Activated CD4-positive, alpha-beta T cell treated with anti-CD3 and anti-CD28 coated beads for 36 hours (primary cell): ENCODE data around the gene STIL. TPM values are rescaled to one million over a fixed set of nuclear protein-coding genes. Genes with fewer than 3 reads are reported as not detected.
A peak's percentile ranks its signal among the peaks of the same experiment; 100 is the strongest.
"Not testable (repeated sequence)": the region's sequence is repeated elsewhere in the genome, so short reads cannot be mapped to it uniquely, and the experiment has no call there.

Experiments used
- ATAC-seq: fragments of 200-7000 bp; cut with Tn5 transposase; one replicate; pipeline ENCODE4 v1.10.0; 2021; ENCODE audit warnings: mild to moderate bottlenecking, moderate library complexity
- CTCF ChIA-PET: fragments of 350-600 bp; sonication (Branson Sonifier 250); formaldehyde crosslinking; loops from one replicate; lab custom pipeline; 2021; ENCODE audit warnings: antibody characterized with exemption; lab: Charles Lee
- POLR2A ChIA-PET: fragments of 350-600 bp; sonication (Branson Sonifier 250); formaldehyde crosslinking; loops from one replicate; lab custom pipeline; 2021; ENCODE audit warnings: antibody characterized with exemption, inconsistent platforms; lab: Charles Lee
- DNase-seq: peaks from one replicate; pipeline ENCODE4 v3.0.0-alpha.2; 2020
- H3K27ac Mint-ChIP-seq: one replicate; pipeline ENCODE4 v1.8.0; 2021; ENCODE audit warnings: mixed read lengths
- H3K27me3 Mint-ChIP-seq: one replicate; pipeline ENCODE4 v1.8.0; 2021; ENCODE audit warnings: mixed read lengths
- H3K36me3 Mint-ChIP-seq: one replicate; pipeline ENCODE4 v1.8.0; 2021; ENCODE audit warnings: low read depth, mixed read lengths
- H3K4me1 Mint-ChIP-seq: one replicate; pipeline ENCODE4 v1.8.0; 2021; ENCODE audit warnings: mixed read lengths
- H3K4me3 Mint-ChIP-seq: one replicate; pipeline ENCODE4 v1.8.0; 2021; ENCODE audit warnings: mild to moderate bottlenecking, moderate library complexity, mixed read lengths
- H3K9me3 Mint-ChIP-seq: one replicate; pipeline ENCODE4 v1.8.0; 2021; ENCODE audit warnings: low read depth, mixed read lengths
- intact Hi-C, 2 experiments: fragments of 100-400 bp; cut with DNase I in 1 of 2; cut with micrococcal nuclease in 1 of 2; formaldehyde crosslinking; loops; one replicate each; pipeline versions ENCODE4 v1.14.2 to v1.15.1; 2022 to 2024; cut with DNase I, micrococcal nuclease
- total RNA-seq, 2 experiments: library from RNA; stranded (reverse); gene quantifications; one replicate each; pipeline ENCODE4 v1.2.3, GENCODE V29; 2021

The STIL gene
- total RNA-seq, 2 experiments from 2014 or later = 33.9 to 36.0 TPM

DNA sequence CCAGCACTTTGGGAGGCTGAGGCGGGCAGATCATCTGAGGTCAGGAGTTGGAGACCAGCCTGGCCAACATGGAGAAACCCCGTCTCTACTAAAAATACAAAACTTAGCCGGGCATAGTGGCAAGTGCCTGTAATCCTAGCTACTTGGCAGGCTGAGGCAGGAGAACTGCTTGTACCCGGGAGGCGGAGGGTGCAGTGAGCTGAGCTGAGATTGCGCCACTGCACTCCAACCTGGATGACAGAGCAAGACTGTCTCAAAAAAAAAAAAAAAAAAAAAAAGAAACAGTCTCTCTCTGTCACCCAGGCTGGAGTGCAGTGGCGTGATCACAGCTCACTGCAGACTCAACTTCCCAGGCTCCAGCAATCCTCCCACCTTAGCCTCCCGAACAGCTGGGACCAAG, 48.4 kb downstream of the STIL start:
- H3K4me3 Mint-ChIP-seq, H3K27ac Mint-ChIP-seq, H3K27me3 Mint-ChIP-seq, H3K9me3 Mint-ChIP-seq, ATAC-seq, intact Hi-C loops, DNase-seq, CTCF ChIA-PET, H3K4me1 Mint-ChIP-seq: not testable (repeated sequence)
- POLR2A ChIA-PET = interaction anchor here (0.7 kb wide), 1 partner anchor 85 kb away, joined by 4 read pairs; no protein-coding TSS in a partner anchor
- H3K36me3 Mint-ChIP-seq = peaks cover 35% of the 10 kb centered on the region

DNA sequence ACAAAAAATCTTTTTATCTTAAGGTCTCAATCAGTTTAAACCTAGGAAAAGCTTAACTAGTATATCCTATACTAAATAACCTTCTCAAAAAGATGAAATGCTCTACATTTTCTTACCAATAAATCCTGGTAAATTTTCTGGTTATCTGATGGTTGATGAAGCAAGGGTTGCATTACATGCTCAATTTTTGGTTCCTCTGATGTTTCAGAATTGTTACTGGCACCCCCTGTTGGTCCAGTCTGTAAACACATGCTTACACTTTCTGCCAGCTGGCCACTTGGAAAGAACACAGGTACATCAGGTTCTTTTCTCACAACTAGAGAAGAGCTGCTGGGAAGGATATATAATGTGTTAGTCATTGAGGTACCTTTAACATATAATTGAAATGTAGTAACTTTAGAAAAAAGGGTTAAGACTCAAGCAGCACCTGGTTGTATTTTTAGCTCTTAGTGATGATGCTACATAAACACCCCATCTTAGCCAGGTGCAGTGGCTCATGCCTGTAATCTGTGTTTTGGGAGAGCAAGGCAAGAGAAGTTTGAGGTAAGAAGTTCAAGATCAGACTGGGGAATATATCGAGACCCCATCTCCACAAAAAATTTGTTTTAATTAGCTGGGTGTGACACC, 51.0 kb downstream of the STIL start:
- ChIA-PET POLR2A (no interaction called here), CTCF (interaction anchor here (0.5 to 3.7 kb wide), 25 partner anchors 10 to 463 kb away, joined by 3 to 47 read pairs (median 3); partner anchors contain the start of gene PDZK1IP1)
- H3K4me1 Mint-ChIP-seq = no peaks in the 10 kb centered on the region
- no peak overlapping the region for H3K27ac Mint-ChIP-seq
- peaks cover 34% of the 10 kb centered on the region for H3K36me3 Mint-ChIP-seq
- DNase-seq = peak; percentile 56
- intact Hi-C loops = loop anchor here (1.0 to 5.0 kb wide), 3 partner anchors 70 to 86 kb away; no protein-coding TSS in a partner anchor
- no peaks in the 10 kb centered on the region for H3K9me3 Mint-ChIP-seq
- no peak for ATAC-seq
- H3K4me3 Mint-ChIP-seq = no peak overlapping the region
- H3K27me3 Mint-ChIP-seq = no peaks in the 10 kb centered on the region

DNA sequence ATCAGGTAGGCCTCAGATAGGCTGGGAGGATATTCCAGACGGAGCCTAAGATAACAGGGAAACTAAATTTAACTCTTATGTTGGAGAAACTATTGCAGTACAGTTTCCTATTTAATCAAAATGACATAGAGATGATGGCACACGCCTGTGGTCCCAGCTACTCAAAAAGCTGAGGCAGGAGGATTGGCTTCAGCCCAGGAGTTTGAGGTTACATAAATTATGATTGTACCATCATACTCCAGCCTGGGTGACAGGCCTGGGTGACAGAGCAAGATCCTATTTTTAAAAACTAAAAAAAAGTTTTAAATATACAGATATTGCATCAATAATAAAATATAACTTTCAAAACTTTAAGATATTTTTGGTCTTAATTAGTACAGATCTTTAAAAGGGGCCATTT, 56.7 kb downstream of the STIL start:
- intact Hi-C loops = no loop called here
- no peaks in the 10 kb centered on the region for H3K27me3 Mint-ChIP-seq
- ATAC-seq = no peak
- no peak overlapping the region for H3K27ac Mint-ChIP-seq
- H3K4me1 Mint-ChIP-seq = no peaks in the 10 kb centered on the region
- H3K9me3 Mint-ChIP-seq = no peaks in the 10 kb centered on the region
- DNase-seq = no peak
- H3K36me3 Mint-ChIP-seq = peaks cover 22% of the 10 kb centered on the region
- ChIA-PET CTCF (interaction anchor here (2.0 kb wide), 1 partner anchor 64 kb away, joined by 10 read pairs; no protein-coding TSS in a partner anchor), POLR2A (no interaction called here)
- no peak overlapping the region for H3K4me3 Mint-ChIP-seq

DNA sequence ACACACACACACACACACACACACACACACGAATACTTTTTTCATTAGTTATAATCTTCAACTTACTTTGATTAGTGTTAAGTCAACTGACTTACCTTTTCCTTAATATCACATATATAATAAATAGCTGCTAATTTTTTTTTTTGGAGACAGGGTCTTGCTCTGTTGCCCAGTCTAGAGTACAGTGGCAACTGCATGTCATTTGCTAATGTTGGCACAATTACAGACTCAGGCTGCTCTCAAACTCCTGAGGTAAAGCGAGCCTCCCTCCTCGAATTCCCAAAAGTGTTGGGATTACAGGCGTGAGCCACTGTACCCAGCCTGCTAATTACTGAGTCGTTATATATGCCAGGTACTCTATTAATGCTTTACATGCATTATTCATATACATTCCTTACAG, 61.2 kb downstream of the STIL start:
- POLR2A ChIA-PET = no interaction called here
- CTCF ChIA-PET = interaction anchor here (0.6 to 5.3 kb wide), 4 partner anchors 11 to 216 kb away, joined by 3 to 29 read pairs (median 3); no protein-coding TSS in a partner anchor
- Mint-ChIP-seq H3K27me3 (no peaks in the 10 kb centered on the region), H3K27ac (no peak overlapping the region), H3K9me3 (no peaks in the 10 kb centered on the region), H3K4me1 (no peaks in the 10 kb centered on the region), H3K36me3 (peaks cover 13% of the 10 kb centered on the region), H3K4me3 (no peak overlapping the region)
- intact Hi-C loops = no loop called here
- ATAC-seq (no peak), DNase-seq (no peak)

DNA sequence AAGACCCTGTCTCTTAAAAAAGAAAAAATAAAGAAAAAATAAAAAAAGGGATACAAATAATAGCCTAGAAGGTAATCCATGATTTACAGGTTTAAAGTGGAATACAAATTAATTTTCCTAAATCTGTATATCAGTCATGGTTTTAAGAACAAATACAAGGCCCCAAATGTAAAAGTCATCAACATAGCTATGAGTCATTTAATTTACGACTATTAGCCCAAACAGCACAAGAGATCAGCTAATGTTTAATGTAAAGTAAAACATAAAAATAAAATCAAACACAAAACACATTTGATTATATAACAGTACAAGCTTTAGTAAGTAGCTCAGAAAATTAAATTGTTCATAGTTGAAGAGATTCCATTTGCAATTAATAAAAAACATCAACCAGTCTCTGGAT, 61.6 kb downstream of the STIL start:
- peaks cover 10% of the 10 kb centered on the region for H3K36me3 Mint-ChIP-seq
- ChIA-PET POLR2A (no interaction called here), CTCF (interaction anchor here (0.6 to 5.3 kb wide), 5 partner anchors 11 to 216 kb away, joined by 3 to 29 read pairs (median 3); no protein-coding TSS in a partner anchor)
- ATAC-seq = no peak
- no peaks in the 10 kb centered on the region for H3K27me3 Mint-ChIP-seq
- no peaks in the 10 kb centered on the region for H3K4me1 Mint-ChIP-seq
- no peak overlapping the region for H3K4me3 Mint-ChIP-seq
- no peak overlapping the region for H3K27ac Mint-ChIP-seq
- no peak for DNase-seq
- H3K9me3 Mint-ChIP-seq = no peaks in the 10 kb centered on the region
- intact Hi-C loops = no loop called here

DNA sequence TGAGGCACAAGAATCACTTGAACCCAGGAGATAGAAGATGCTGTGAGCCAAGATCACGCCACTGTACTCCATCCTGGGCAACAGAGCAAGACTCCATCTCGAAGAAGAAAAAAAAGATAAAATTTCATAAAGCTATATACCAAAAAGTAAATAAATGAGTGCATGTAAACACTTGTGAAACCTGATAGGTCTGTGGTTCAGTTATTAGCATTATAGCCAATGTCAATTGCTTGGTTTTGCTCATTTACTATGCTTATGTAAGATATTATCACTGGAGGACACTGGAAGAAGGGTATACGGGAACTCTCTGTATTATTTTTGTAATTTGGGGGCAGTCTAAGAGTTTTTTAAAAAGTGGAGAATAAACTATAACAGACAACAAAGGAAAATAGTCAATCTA, 64.2 kb downstream of the STIL start:
- H3K36me3 Mint-ChIP-seq = peaks cover 10% of the 10 kb centered on the region
- intact Hi-C loops = no loop called here
- DNase-seq = no peak
- peaks cover 3% of the 10 kb centered on the region for H3K27me3 Mint-ChIP-seq
- H3K9me3 Mint-ChIP-seq = no peaks in the 10 kb centered on the region
- no peak overlapping the region for H3K4me3 Mint-ChIP-seq
- H3K4me1 Mint-ChIP-seq = no peaks in the 10 kb centered on the region
- H3K27ac Mint-ChIP-seq = no peak overlapping the region
- CTCF ChIA-PET = interaction anchor here (0.6 to 5.3 kb wide), 3 partner anchors 14 to 701 kb away, joined by 3 to 29 read pairs (median 4); no protein-coding TSS in a partner anchor
- POLR2A ChIA-PET = no interaction called here
- no peak for ATAC-seq

DNA sequence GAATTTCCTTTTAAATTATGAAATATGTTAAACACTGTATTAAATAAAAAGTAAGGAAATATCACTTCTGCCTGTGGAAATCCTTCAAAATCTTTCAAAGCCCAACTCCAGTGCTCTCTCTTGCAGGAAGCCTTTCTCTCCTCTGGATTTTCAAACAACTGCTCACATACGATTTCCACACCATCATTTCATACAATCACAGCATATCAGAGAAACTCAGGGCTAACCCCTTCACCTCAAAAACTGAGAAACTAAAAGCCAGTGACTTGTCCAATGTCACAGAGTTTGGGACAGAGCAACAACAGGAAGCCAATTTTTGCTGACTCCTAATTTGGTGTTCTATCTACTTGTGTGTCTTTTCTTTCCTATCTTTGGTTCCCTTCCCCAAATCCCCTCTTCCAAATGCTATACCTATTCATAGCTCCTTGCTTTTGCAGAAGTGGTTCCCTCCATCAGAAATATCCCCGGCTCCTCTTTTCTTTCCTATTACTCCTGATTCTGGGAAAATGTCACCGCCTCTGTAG, 69.5 kb downstream of the STIL start:
- Mint-ChIP-seq H3K36me3 (no peaks in the 10 kb centered on the region), H3K9me3 (no peaks in the 10 kb centered on the region), H3K27me3 (peaks cover 18% of the 10 kb centered on the region), H3K27ac (no peak overlapping the region), H3K4me1 (peaks cover 1% of the 10 kb centered on the region), H3K4me3 (no peak overlapping the region)
- POLR2A ChIA-PET = no interaction called here
- DNase-seq (no peak), ATAC-seq (no peak)
- CTCF ChIA-PET = no interaction called here
- intact Hi-C loops = no loop called here

DNA sequence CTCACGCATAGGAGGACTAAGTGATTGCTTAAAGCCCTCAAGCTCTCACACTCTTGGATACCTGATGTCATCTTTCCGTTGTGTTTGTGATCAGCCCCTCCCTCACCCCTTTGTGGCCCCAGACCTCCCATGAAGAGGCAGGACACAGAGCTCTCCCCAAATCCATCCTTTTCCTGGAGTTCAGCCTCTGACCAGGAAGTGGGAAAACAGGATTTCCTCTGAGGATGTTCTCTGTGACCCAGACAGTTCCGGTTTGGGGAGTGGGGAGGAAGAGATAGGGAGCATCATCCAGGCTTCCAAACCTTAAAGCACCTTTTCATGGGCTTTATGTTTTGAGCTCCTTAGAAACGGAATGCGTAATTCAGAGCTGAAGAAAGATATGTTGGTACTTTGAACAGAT, 70.0 kb downstream of the STIL start:
- ChIA-PET POLR2A (no interaction called here), CTCF (no interaction called here)
- H3K4me3 Mint-ChIP-seq = no peak overlapping the region
- peaks cover 6% of the 10 kb centered on the region for H3K4me1 Mint-ChIP-seq
- no peak for DNase-seq
- no peaks in the 10 kb centered on the region for H3K9me3 Mint-ChIP-seq
- intact Hi-C loops = loop anchor here in 1 of 2 experiments (2.0 kb wide), 1 partner anchor 21 kb away; no protein-coding TSS in a partner anchor
- no peak for ATAC-seq
- H3K27ac Mint-ChIP-seq = no peak overlapping the region
- H3K36me3 Mint-ChIP-seq = no peaks in the 10 kb centered on the region
- H3K27me3 Mint-ChIP-seq = peaks cover 21% of the 10 kb centered on the region

DNA sequence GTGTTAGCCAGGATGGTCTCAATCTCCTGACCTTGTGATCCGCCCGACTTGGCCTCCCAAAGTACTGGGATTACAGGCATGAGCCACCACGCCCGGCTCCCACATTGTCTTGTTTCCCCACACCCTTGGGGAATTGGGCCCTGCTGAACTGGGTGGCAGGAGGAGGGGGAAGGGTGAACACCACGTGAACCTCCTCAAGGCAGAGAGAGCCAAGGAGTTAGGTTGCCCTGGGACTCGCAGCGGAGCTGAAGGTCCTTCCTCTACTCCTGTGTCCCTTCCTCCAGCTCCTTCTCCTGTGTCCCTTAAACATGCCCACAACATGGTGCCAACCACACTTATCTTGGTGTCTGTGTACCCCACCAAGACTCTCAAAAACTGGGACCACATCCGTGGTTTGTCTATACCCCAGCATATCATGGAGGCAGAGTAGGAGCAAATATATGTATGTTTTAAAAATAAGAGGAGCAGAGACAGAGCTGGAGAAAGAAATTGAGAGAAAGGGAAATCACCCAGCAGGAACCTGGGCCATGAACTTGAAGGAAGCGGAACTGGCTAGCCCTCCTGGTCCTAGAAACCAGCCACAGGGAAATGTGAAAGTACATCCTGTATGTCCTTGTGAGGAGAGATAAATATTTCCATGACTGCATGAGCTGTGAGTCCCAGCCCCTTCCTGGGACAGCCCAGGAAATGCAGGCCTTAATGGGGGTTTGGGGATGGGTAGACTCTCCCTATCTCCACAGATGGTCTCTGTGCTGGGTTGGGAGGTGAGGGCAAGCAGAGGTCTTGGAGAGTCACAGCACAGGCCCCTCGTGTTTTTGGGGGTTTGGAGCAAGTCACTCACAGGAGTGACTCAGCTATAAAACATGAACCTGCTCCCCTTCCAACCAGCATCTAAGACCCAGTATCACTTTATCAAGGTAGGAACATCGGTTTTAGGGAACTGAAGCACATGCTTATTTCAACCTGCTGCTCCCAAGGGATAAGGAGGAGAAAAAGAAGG, 72.5 kb downstream of the STIL start:
- Mint-ChIP-seq H3K9me3 (no peaks in the 10 kb centered on the region), H3K36me3 (no peaks in the 10 kb centered on the region), H3K27me3 (peaks cover 31% of the 10 kb centered on the region), H3K27ac (no peak overlapping the region), H3K4me1 (peaks cover 7% of the 10 kb centered on the region), H3K4me3 (no peak overlapping the region)
- DNase-seq = no peak
- ATAC-seq = no peak
- ChIA-PET POLR2A (no interaction called here), CTCF (interaction anchor here (0.7 to 1.0 kb wide), 3 partner anchors 10 to 51 kb away, joined by 3 read pairs; partner anchors contain the start of gene PDZK1IP1)
- intact Hi-C loops = loop anchor here in 1 of 2 experiments (2.0 kb wide), 1 partner anchor 19 kb away; no protein-coding TSS in a partner anchor

DNA sequence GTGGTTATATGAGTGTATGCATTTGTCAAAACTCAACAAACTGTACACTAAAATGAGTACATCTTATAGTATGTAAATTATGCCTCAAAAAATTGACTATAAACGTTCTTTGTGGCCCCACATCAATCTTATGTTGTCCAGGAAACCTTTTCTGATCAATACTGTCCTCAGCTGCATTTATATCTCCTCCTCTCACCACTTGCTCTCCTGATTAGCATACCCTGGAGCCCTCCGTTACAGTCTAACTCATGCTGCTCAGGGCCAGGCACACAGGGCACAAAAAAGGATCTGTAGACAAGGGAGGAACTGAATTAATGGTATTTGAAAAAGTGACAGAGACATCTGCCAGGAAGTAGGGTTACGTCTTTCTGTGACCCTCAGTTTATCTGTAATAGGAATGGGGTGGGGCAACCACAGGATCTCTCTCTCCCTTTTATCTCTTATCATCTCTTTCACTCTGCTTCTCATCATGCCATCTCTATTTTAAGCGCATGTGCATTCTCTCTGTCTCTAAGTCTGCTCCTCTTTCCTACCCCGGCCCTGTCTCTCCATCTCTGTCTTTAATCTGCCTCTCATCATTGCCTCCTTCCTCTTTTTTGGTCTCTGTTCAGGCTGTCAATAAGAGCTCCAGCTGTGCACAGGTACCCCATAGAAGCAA, 74.9 kb downstream of the STIL start:
- ChIA-PET CTCF (interaction anchor here (0.9 to 1.8 kb wide), 2 partner anchors 24 to 46 kb away, joined by 3 to 8 read pairs; no protein-coding TSS in a partner anchor), POLR2A (no interaction called here)
- peaks cover 35% of the 10 kb centered on the region for H3K27me3 Mint-ChIP-seq
- H3K36me3 Mint-ChIP-seq = no peaks in the 10 kb centered on the region
- no peak overlapping the region for H3K27ac Mint-ChIP-seq
- no peak overlapping the region for H3K4me3 Mint-ChIP-seq
- H3K4me1 Mint-ChIP-seq = peaks cover 7% of the 10 kb centered on the region
- DNase-seq (no peak), ATAC-seq (peak; percentile 12)
- no peaks in the 10 kb centered on the region for H3K9me3 Mint-ChIP-seq
- intact Hi-C loops = no loop called here
